Activated CD8-positive, alpha-beta memory T cell treated with anti-CD3 and anti-CD28 coated beads for 36 hours (primary cell): ENCODE data around the gene KLK7. TPM values are rescaled to one million over a fixed set of nuclear protein-coding genes. Genes with fewer than 3 reads are reported as not detected.

Source experiments
- CTCF ChIA-PET: fragments of 350-600 bp; sonication (Branson Sonifier 250); formaldehyde crosslinking; loops from one replicate; lab custom pipeline; 2021; ENCODE audit warnings: antibody characterized with exemption; lab: Charles Lee
- POLR2A ChIA-PET: fragments of 350-600 bp; sonication (Branson Sonifier 250); formaldehyde crosslinking; loops from one replicate; lab custom pipeline; 2021; ENCODE audit warnings: antibody characterized with exemption; lab: Charles Lee
- total RNA-seq, 2 experiments: library from RNA; stranded (reverse); gene quantifications; one replicate each; pipeline ENCODE4 v1.2.3, GENCODE V29; 2021

Gene KLK7
- total RNA-seq = not detected

DNA sequence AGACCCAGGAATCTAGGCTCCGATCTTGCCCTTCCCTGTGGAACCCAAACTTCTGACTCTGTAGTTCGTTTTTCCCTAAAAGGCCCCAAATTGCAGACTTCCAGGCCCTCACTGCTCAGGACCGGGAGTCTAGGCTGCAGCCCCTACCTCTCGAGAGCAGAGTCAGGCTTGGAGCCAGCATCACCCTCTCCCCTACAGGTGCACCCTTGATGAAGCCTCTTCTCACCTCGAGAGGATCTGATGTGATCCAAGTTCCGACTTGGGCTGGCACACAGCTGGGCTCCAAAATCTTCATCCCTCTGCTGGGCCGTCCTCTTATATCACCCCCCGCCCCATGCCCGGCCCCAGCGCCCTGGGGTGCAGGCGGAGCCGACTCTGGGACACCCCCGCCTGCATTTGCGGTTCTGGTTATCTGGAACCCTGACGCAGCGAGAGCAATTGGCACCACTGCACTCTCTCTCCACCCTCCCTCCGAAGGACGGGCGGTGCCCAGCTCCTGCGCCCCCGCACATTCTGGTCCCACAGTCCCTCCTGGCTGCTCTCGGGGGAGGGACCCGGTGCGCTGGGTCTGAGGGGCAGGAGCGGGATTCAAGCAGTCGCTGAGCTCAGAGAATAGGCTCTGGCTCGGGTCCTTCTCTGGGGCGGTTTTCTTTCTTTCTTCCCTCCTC lies at the start of gene KLK7:
TSS of gene KLK7 (minus strand) at position 293 of the 668 bp plus-strand sequence. CDS start 1,518 bp downstream, outside the sequence.
- CTCF ChIA-PET = no interaction called here
- POLR2A ChIA-PET = no interaction called here

DNA sequence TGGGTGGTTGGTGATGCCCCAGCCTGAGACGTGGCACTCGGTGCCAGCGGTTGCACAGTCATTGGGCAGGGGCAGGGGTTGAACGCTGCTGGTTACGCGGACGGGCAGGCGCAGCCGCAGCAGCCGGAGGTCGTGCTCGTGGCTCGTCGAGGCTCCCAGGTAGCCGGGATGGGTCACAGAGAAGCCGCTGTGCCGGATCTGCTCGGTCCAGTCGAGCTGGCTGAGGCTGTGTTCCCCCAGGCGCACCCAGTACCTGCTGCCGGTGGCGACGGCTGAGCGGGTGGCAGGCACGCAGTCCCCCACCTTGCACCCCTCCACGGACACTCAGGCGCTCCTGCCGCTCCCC lies 48.1 kb upstream of the KLK7 start:
- POLR2A ChIA-PET = no interaction called here
- CTCF ChIA-PET = no interaction called here

DNA sequence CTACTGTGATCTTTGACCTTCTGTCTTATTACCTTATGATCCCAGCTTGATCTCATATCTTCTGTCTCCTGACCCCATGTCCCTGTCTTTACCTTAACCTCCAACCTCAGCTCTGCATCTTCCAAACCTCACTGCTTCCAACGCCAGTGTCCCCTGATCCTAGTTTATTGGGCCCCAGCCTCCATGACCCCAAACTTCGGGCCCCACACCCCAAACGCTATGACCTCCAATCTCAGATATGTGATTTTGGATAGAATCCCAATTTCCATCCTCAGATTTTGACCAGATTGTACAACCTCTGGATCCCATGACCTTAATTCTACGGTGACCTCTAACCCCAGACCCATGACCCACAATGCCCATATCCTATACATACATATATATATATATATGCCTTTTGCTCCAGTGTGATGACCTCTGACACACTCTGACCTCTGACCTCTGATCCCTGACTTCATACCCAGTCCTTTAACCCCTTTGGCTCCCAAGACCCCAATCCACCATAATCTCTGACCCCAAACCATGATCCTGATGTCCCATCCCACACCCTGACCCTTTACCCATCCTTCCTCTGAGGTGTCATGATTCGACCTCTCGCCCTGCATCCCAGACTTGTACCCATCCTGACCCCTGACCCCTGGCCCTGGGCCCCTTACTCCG lies 47.6 kb upstream of the KLK7 start:
- CTCF ChIA-PET = no interaction called here

DNA sequence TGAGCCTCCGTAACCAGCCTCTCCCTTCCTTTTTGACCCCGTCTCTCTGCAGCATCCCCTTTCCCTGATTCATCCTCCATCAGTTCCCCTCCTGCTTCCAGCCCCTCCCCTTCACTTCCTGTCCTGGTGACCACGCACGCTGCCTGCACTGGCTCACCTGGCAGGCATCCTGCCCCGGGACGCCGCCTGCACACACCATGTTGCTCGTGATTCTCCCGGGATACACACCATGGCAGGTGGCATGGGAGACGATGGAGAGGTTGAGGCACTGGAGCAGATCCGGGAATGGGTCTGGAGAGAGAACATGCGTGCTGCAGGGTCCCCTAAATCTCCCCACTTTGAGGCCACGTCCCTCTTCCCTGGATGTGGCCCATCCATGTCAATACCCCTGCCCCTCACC lies 46.9 kb upstream of the KLK7 start:
- CTCF ChIA-PET = no interaction called here
- POLR2A ChIA-PET = no interaction called here

More for the DNA sequence above, 47.6 kb upstream of the KLK7 start:
- POLR2A ChIA-PET = no interaction called here

DNA sequence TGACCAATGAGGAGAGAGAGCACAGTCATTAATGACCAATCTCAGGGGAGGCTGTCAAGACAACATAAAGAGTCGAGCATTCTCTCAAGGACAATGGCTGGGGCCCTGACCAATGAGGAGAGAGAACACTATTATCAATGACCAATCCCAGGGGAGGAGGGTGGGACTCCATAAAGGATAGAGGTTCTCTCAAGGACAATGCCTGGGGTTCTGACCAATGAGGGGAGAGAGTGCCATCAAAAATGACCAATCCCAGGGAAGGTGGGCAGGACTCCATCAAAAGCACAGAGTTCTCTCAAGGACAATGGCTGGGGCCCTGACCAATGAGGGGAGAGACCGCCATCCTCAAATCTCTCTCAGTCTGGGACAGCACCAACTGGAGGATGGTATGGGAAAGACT lies 46.0 kb upstream of the KLK7 start:
- CTCF ChIA-PET = no interaction called here

DNA sequence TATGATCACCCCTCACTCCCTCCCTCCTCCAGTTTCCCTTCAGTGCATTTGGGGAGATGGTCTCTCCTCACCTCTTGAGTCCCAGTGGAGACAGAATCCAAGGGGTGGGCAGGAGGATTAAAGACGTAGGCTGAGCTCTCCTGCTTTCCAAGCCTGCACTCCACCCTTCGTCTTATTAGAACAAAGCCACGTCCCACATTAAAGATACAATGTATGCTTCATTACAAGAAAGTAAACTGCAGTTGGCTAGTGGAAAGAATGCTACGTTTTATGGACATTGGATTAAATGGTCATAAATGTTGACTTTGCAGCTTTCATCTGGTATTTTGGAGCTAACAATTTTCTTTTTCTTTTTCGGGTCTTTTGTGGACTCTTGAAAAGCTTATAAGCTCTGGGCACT lies 44.2 kb upstream of the KLK7 start:
- POLR2A ChIA-PET = no interaction called here
- CTCF ChIA-PET = no interaction called here

More for the DNA sequence above, 46.0 kb upstream of the KLK7 start:
- POLR2A ChIA-PET = no interaction called here

DNA sequence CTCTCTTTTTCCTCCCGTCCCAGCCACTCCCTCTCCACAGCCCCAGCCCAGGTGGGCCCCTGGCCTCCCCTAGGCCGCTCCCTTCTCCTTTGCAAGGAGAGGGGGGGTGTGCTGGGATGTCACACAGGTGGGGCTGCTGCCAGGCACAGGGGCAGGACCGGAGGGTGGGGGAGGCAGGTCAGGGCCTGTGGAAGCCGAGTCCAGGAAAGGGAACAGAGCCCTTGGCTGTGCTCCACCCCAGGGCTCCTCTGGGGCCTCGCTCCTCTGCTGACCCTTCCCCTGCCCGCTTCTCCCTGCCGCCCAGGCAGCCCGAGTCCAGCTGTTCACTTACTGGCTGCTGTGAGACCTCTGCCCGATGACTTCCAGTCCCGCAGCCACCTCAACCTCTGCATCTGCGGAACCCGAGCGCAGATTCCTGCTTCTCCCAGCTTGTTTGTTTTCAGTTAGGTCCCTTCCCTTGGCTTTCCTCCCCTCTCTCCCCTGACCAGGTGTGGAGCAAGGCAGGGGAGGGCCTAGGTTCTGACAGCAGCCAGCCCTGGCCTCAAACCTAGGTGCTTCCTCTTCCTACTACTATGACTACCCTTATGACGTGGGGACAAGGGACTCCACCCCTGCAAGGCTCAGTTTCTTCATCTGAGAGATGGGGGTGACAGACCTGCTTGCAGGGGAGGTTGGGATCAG lies 43.5 kb upstream of the KLK7 start:
- ChIA-PET CTCF (no interaction called here), POLR2A (no interaction called here)

DNA sequence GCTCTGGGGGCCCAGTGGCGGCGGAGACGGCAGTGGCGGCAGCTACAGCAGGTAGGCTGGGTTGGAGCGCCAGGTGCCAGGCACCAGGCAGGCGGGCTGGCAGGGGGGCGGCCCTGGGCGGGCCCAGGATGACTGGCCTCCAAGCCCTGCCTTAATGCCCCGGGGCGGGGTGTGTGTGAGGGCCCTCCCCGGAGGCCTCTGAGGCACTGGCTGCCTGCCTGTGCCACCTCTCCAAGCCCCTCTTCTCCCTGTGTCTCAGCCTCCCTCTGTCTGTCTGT lies 42.8 kb upstream of the KLK7 start, which contains the start of gene KLK11:
TSS of gene KLK11 (minus strand) at position 63 of the 278 bp plus-strand sequence. CDS start 985 bp downstream, outside the sequence.
- ChIA-PET CTCF (no interaction called here), POLR2A (no interaction called here)

DNA sequence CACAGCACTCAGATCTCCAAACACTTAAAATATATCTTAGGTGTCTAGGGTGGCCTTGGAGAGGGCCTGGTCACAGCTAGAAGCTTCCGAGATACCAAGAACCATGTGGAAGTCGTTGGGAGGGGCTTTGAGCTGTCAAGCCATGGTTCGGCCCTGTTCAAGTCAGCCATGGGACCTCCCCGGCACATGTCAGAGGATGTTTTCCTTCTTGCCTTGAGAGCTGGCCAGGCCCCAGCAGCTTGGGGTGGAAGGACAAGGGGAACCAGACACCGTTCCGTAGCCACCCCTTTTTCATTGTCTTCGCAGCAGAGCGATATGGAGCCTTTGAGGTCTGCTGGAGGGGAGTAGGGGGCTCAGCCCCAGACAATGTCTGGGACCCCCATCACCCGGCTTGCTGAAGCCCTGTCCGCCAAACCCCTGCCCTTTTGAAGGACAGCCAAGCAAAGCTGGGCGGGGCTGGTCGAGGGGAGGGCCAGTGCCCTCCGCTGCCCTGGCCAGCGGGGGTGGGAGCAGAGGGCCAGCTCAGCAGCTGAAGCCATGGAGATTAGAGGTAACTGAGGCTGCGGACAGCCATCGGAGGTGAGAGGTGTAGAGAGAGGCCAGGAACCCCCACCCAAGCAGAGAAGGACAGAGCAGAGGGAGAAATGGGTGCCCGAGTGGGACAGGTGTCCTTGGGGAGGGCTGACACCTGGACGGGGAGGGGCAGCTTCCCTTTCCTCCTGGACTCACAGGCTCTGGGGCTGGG lies 42.3 kb upstream of the KLK7 start:
- ChIA-PET POLR2A (no interaction called here), CTCF (no interaction called here)

DNA sequence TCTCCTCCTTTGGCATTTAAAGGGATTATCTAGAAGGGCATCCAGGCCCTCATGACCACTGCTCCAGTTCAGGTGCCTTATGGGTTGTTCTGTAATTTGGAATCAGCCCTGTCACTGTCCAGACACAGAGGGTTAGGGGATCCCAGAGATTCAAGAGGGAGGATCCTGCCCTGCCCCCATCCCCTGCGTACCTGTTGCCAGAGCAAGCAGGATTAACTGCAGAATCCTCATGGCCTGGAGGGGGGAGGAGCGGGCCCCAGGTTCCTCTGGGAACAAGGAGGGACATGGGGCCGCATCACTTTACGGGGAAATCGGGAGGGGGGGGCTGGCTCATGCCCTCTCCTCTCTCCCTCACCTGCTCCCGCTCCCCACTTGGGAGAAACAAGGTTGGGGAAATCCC lies 41.7 kb upstream of the KLK7 start:
- ChIA-PET POLR2A (no interaction called here), CTCF (no interaction called here)

DNA sequence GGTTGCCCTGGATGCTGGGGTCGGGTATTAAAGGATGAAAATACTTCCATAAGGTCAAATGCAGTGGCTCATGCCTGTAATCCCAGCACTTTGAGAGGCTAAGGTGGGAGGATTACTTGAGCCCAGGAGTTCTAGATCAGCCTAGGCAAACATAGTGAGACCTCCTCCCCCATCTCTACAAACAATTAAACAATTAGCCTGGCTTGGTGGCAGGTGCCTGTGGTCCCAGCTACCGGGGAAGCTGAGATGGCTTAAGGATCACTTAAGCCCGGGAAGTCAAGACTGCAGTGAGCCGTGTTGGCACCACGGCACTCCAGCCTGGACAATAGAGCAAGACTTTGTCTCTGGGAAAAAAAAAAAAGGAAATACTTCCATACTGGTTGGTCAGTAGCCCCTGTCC lies 41.2 kb upstream of the KLK7 start:
- CTCF ChIA-PET = no interaction called here
- POLR2A ChIA-PET = no interaction called here

DNA sequence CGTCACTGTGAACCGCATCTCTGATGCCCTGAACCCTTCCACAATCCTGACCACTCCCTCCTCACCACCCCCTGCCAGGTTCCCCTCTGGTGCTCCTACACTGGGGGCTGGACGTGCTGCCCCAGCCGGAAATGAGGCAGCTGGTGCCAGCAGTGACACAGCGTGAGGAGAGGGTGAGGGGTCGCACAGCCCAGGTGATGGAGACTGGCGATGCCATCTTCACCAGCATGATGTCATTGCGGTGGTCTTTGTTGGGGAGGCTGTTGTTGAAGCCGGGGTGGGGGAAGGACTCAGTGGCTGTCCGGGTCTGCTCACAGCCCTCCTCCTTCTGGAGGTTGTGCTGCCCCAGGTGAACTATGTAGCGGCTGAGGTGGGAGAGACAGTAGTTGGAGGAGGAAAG lies 40.2 kb upstream of the KLK7 start:
- ChIA-PET POLR2A (no interaction called here), CTCF (no interaction called here)

DNA sequence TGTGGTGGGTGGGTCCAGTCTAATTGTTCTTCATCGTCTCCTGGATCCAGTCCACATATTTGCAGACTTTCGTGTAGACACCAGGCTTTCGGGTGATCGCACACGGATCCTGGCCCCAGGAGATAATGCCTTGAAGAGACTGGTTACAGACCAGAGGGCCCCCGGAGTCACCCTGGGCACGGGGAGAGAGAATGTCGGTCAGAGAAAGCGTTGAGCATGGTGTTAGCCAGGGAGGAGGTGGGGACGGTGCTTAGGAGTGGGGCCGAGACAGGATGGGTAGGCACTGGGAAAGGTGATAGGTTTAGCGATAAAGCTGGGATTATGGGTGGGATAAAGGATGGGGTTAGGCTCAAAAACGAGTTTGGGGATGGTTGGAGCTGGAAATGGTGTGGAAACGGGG lies 38.8 kb upstream of the KLK7 start:
- POLR2A ChIA-PET = no interaction called here
- CTCF ChIA-PET = no interaction called here

DNA sequence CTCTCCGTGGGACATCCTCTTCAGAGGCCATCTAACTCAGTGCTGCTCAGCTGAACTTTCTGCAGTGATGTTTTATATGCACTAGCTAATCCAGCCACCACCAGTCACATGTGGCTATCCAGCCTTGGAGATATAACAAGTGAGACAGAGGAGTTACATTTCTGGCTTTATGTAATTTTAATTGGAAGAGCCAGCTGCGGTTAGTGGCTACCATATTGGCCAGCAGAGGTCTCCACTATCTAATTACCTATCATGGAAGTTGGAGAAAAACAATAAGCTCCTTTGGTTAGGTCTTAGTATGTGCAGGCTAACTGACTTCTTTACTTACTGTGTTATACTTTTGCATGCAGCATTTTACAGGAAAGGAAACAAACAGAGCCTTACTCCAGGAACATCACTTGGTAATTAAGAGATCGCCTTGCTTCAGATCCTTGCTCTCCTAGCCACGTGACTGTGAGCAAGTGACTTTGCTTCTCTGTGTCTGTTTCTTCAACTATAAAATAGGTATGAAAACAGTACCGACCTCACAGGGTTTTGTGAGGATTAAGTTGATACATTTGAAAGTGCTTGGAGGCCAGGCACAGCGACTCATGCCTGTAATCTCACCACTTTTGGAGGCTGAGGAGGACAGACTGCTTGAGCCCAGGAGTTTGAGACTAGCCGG lies 37.4 kb upstream of the KLK7 start:
- ChIA-PET CTCF (interaction anchor here (0.5 to 0.7 kb wide), 3 partner anchors 31 to 985 kb away, joined by 3 to 5 read pairs (median 3); no protein-coding TSS in a partner anchor), POLR2A (no interaction called here)

DNA sequence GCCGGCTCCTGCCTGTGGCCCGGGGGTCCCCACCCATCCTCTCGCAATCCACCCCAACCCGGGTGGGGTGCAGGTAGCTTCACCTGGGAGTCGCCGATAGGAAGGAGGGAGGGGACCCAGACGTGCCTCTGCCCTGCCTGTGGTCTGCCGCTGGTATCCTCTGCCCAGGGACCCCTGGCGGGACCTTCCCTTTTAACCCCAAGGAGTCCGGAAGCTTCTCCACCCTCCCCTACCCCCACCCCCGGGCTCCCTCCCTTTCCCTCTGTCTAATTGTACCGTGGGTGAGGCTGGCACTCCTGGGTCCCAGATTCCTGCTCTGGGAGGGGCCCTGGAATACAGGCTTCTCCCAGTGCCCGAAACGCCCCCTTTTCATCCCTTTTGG lies 35.8 kb upstream of the KLK7 start, which contains the start of gene KLK10:
TSS of gene KLK10 (minus strand) at position 166 of the 382 bp plus-strand sequence. CDS start 579 bp downstream, outside the sequence.
- ChIA-PET POLR2A (no interaction called here), CTCF (no interaction called here)

DNA sequence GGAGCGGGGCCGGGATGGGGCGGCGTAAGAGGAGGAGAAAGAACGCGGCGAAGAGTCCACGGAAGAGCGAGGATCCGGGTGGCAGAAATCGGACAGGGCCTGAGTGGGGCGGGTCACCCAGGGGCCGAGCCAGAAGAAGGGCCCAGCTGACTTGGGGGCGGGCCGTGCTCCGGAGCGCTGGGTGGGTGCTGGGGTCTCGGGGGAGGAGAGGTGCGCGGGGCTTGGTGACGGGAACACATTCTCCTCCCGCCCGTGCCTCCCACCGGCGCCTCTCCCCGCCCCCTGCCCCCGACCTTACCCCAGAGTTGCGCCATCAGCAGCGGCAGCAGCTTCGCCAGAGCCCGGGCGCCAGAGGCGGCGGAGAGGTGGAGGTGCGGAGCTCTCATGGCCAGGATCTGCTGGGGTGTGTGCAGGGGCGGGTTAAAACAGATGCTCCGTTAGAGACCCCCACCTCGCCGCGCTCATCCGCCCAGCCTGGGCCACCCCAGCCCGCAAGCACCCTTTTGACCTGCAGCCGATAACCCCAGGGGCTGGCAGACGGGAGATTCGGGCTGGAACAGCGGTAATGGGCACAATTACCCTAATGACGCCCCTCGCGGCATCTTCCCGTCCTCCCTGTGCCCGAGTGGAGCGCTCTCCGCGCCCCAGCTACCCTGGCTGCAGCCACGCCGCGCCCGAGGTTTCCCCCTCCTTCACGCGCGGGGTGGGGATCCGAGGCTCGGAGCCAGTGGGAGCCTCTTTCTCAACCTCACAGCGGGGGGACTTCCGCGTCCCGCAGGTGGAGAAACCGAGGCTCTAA lies 35.2 kb upstream of the KLK7 start:
- ChIA-PET CTCF (no interaction called here), POLR2A (no interaction called here)

DNA sequence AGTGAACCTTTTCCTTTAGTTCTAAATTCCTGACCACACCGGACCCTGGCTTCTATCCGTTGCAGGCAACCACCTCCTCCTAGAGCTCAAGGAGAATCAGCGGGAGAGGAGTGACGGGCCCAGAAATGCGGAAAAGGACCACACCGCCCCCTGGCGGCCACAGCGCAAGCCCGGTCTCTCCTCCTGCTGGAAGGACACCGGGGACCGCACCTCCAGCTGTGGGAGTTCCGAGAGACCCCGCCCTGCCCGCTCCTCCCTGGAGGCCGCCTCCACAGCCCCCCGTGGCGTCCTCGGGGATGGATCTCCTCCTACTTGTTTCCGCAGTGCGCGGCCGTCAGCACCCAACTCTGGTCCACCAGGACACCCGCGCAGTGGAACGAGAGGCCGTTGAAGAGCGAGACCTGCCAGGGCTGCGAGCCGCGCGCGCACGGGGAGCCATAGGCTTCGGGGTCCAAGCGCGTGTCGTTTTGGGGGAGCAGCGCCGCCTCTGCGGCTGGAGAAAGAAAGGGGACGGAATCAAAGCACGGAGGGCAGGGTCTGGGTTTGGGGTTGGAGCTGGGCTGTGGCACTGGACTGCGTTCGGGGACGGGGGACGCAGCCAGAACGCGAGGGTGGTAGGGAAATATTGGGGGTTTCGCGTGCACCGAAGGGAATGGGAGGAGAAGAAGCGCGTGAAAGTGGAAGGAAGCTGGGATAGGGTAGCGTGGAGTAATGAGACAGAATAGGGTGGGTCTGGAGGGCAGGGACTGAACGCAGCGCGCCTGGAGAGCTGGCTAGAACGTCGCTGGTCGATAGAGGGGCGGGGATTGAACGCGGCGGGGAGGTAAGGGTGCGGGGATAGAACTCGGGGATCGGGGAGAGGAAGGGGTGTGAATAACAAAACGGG lies 33.3 kb upstream of the KLK7 start:
- CTCF ChIA-PET = interaction anchor here (0.6 to 1.1 kb wide), 4 partner anchors 18 to 409 kb away, joined by 3 to 5 read pairs (median 4); partner anchors contain the start of gene KLK12
- POLR2A ChIA-PET = no interaction called here
